OCI-LY1 (cell line): ENCODE results near the gene RAB30.

ENCODE experiments used
- EZH2 ChIP-seq: fragments of 200-600 bp; sonication (generic), shearing (Covaris generic); IDR thresholded peaks from 2 replicates; pipeline ENCODE4 v1.8.0; 2017; ENCODE audit warnings: borderline replicate concordance, mixed run types, mild to moderate bottlenecking, antibody characterized with exemption, low read length, moderate library complexity, mixed read lengths
- TF ChIP-seq, protein P1 (sequence below): fragments of 200-600 bp; sonication (generic), shearing (Covaris generic); IDR thresholded peaks from 2 replicates; pipeline ENCODE4 v1.5.1; 2017; ENCODE audit warnings: mild to moderate bottlenecking, antibody characterized with exemption, low read length, moderate library complexity, mixed read lengths

DNA sequence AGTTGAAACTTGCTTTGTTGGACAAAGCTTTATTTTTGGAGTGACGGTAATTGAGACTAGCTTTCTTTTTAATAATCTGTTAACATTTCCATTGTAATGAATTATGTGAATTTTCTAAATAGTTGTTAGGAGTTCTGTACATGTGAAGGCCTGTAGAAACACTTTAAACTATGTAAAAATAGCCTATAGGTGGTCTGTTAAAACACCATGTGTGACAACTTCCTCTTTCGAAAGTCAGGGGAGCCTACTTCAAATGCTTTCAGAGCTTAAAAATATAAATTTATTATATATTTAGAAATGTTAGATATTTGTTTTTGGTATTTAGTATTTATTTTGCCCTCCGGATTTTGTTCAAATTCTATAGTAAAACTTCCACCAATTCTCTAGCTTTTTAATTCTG is 141.5 kb downstream of the RAB30 start:
- TF ChIP-seq, protein P1, sequence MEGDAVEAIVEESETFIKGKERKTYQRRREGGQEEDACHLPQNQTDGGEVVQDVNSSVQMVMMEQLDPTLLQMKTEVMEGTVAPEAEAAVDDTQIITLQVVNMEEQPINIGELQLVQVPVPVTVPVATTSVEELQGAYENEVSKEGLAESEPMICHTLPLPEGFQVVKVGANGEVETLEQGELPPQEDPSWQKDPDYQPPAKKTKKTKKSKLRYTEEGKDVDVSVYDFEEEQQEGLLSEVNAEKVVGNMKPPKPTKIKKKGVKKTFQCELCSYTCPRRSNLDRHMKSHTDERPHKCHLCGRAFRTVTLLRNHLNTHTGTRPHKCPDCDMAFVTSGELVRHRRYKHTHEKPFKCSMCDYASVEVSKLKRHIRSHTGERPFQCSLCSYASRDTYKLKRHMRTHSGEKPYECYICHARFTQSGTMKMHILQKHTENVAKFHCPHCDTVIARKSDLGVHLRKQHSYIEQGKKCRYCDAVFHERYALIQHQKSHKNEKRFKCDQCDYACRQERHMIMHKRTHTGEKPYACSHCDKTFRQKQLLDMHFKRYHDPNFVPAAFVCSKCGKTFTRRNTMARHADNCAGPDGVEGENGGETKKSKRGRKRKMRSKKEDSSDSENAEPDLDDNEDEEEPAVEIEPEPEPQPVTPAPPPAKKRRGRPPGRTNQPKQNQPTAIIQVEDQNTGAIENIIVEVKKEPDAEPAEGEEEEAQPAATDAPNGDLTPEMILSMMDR = no peak
- TF ChIP-seq EZH2 = no peak
